H9 (cell line): ENCODE data around the gene C2orf78. TPM values are rescaled to one million over a fixed set of nuclear protein-coding genes. Genes with fewer than 3 reads are reported as not detected.

Experiments
- DNase-seq: peaks from one replicate; pipeline ENCODE4 v3.0.0-alpha.2; 2017
- H2AFZ ChIP-seq: one replicate; pipeline ENCODE4 v1.6.1; 2013; ENCODE audit warnings: mild to moderate bottlenecking, low read length, control low read depth, moderate library complexity
- H2AK5ac ChIP-seq: 2 replicates; pipeline ENCODE4 v1.6.1; 2013; ENCODE audit warnings: low read length, control low read depth, mixed read lengths; ENCODE audit not compliant: insufficient read length
- H2BK120ac ChIP-seq: one replicate; pipeline ENCODE4 v1.6.1; 2013; ENCODE audit warnings: low read depth, mild to moderate bottlenecking, low read length, control low read depth, inconsistent platforms; ENCODE audit not compliant: poor library complexity, severe bottlenecking
- H2BK12ac ChIP-seq: 2 replicates; pipeline ENCODE4 v1.6.1; 2013; ENCODE audit warnings: low read length, control low read depth, mixed read lengths, low read depth; ENCODE audit not compliant: insufficient read length
- H2BK15ac ChIP-seq: 2 replicates; pipeline ENCODE4 v1.6.1; 2013; ENCODE audit warnings: low read depth, low read length, control low read depth
- H2BK20ac ChIP-seq: one replicate; pipeline ENCODE4 v1.6.1; 2013; ENCODE audit warnings: low read depth, mild to moderate bottlenecking, low read length, control low read depth, inconsistent platforms; ENCODE audit not compliant: poor library complexity, severe bottlenecking
- H2BK5ac ChIP-seq: 2 replicates; pipeline ENCODE4 v1.6.1; 2013; ENCODE audit warnings: low read length, control low read depth, mixed read lengths; ENCODE audit not compliant: insufficient read length
- H3K14ac ChIP-seq: 2 replicates; pipeline ENCODE4 v1.6.1; 2013; ENCODE audit warnings: low read length, control low read depth; ENCODE audit not compliant: insufficient read depth
- H3K18ac ChIP-seq: 2 replicates; pipeline ENCODE4 v1.6.1; 2013; ENCODE audit warnings: low read depth, mild to moderate bottlenecking, mixed read lengths, low read length, control low read depth; ENCODE audit not compliant: insufficient read length
- H3K23ac ChIP-seq: 2 replicates; pipeline ENCODE4 v1.6.1; 2013; ENCODE audit warnings: low read length, control low read depth, mixed read lengths, low read depth; ENCODE audit not compliant: insufficient read length
- H3K23me2 ChIP-seq: 2 replicates; pipeline ENCODE4 v1.6.1; 2013; ENCODE audit warnings: low read depth, mild to moderate bottlenecking, mixed read lengths, low read length, control low read depth; ENCODE audit not compliant: insufficient read length, poor library complexity, severe bottlenecking
- H3K27ac ChIP-seq: 2 replicates; pipeline ENCODE4 v1.5.1; 2013; ENCODE audit warnings: low read length, control low read depth, mixed read lengths, low read depth; ENCODE audit not compliant: insufficient read length
- H3K27me3 ChIP-seq: 2 replicates; pipeline ENCODE4 v1.6.1; 2013; ENCODE audit warnings: low read length, control low read depth, inconsistent platforms; ENCODE audit not compliant: insufficient read depth
- H3K4ac ChIP-seq: 2 replicates; pipeline ENCODE4 v1.6.1; 2013; ENCODE audit warnings: low read depth, mild to moderate bottlenecking, control low read depth, inconsistent platforms, low read length, moderate library complexity
- H3K4me1 ChIP-seq: 2 replicates; pipeline ENCODE4 v1.6.1; 2013; ENCODE audit warnings: low read length, control low read depth, inconsistent platforms; ENCODE audit not compliant: insufficient read depth
- H3K4me2 ChIP-seq: 2 replicates; pipeline ENCODE4 v1.6.1; 2013; ENCODE audit warnings: low read length, control low read depth, mixed read lengths; ENCODE audit not compliant: insufficient read length, insufficient read depth
- H3K56ac ChIP-seq: 2 replicates; pipeline ENCODE4 v1.6.1; 2013; ENCODE audit warnings: low read depth, mild to moderate bottlenecking, mixed read lengths, low read length, control low read depth; ENCODE audit not compliant: insufficient read length
- H3K79me1 ChIP-seq: 2 replicates; pipeline ENCODE4 v1.6.1; 2013; ENCODE audit warnings: low read depth, mild to moderate bottlenecking, moderate library complexity, low read length, control low read depth, inconsistent platforms; ENCODE audit not compliant: insufficient read depth, poor library complexity, severe bottlenecking
- H3K79me2 ChIP-seq: 2 replicates; pipeline ENCODE4 v1.6.1; 2013; ENCODE audit warnings: low read length, control low read depth, inconsistent platforms; ENCODE audit not compliant: insufficient read depth
- H3K9ac ChIP-seq: 2 replicates; pipeline ENCODE4 v1.6.1; 2013; ENCODE audit warnings: low read length, control low read depth, mixed read lengths; ENCODE audit not compliant: insufficient read length; ENCODE audit errors: extremely low read depth
- H3K9me3 ChIP-seq: one replicate; pipeline ENCODE4 v1.6.1; 2013; ENCODE audit warnings: low read depth, low read length, inconsistent platforms; ENCODE audit not compliant: control insufficient read depth
- H3T11ph ChIP-seq: one replicate; pipeline ENCODE4 v1.6.1; 2013; ENCODE audit warnings: mild to moderate bottlenecking, low read length, control low read depth, inconsistent platforms
- H4K20me1 ChIP-seq: one replicate; pipeline ENCODE4 v1.6.1; 2013; ENCODE audit not compliant: control insufficient read depth, insufficient read length, insufficient read depth
- H4K5ac ChIP-seq: 2 replicates; pipeline ENCODE4 v1.6.1; 2013; ENCODE audit warnings: low read depth, mild to moderate bottlenecking, mixed read lengths, low read length, control low read depth; ENCODE audit not compliant: insufficient read length
- H4K8ac ChIP-seq: replicated peaks from 2 replicates; pipeline ENCODE4 v1.6.1; 2013; ENCODE audit warnings: low read length, control low read depth, mixed read lengths, low read depth; ENCODE audit not compliant: insufficient read length
- H4K91ac ChIP-seq: 2 replicates; pipeline ENCODE4 v1.6.1; 2013; ENCODE audit warnings: low read depth, mild to moderate bottlenecking, moderate library complexity, mixed read lengths, low read length, control low read depth; ENCODE audit not compliant: insufficient read length
- H3K27ac Mint-ChIP-seq, 3 experiments: 2 replicates in 2 of 3; 3 replicates in 1 of 3; pipeline ENCODE4 v1.8.0; 2020 to 2021; ENCODE audit warnings: mixed read lengths in 3 of 3, mild to moderate bottlenecking in 1 of 3, moderate library complexity in 1 of 3
- H3K27me3 Mint-ChIP-seq: 2 replicates; pipeline ENCODE4 v1.8.0; 2021; ENCODE audit warnings: low read depth, mild to moderate bottlenecking, moderate library complexity, mixed read lengths
- H3K36me3 Mint-ChIP-seq, 3 experiments: 2 replicates in 2 of 3; 3 replicates in 1 of 3; pipeline ENCODE4 v1.8.0; 2020 to 2021; ENCODE audit warnings: low read depth in 3 of 3, mixed read lengths in 3 of 3; ENCODE audit not compliant: insufficient read depth in 1 of 3
- H3K4me1 Mint-ChIP-seq, 2 experiments: 2 replicates each; pipeline ENCODE4 v1.8.0; 2020; ENCODE audit warnings: mixed read lengths in 2 of 2
- H3K4me3 Mint-ChIP-seq, 2 experiments: 2 replicates in 1 of 2; 3 replicates in 1 of 2; pipeline ENCODE4 v1.8.0; 2020 to 2021; ENCODE audit warnings: mild to moderate bottlenecking in 2 of 2, mixed read lengths in 2 of 2, moderate library complexity in 1 of 2
- H3K9me3 Mint-ChIP-seq, 2 experiments: 2 replicates in 1 of 2; 3 replicates in 1 of 2; pipeline ENCODE4 v1.8.0; 2020; ENCODE audit warnings: mild to moderate bottlenecking in 2 of 2, mixed read lengths in 2 of 2, moderate library complexity in 1 of 2
- WGBS: extraction: QIAGEN DNeasy Blood & Tissue Kit; methylation state at CpG from one replicate; pipeline ENCODE4 v1.1.7; 2013; ENCODE audit warnings: missing lambda C conversion rate, low lambda C conversion rate, mixed read lengths; ENCODE audit not compliant: insufficient read length; ENCODE audit errors: extremely low coverage; 5-methylcytosine and 5-hydroxymethylcytosine counted together
- total RNA-seq: library from RNA; stranded (reverse); gene quantifications from 2 replicates; pipeline ENCODE4 v1.2.1, GENCODE V29; 2021
- TF ChIP-seq, protein P1 (sequence below): fragments of 200-600 bp; sonication (generic); conservative IDR thresholded peaks from 3 replicates; pipeline ENCODE4 v1.8.0; 2021; ENCODE audit warnings: antibody characterized with exemption, mild to moderate bottlenecking

C2orf78 gene
- total RNA-seq, 1 experiment from 2014 or later: 0.09 TPM

DNA sequence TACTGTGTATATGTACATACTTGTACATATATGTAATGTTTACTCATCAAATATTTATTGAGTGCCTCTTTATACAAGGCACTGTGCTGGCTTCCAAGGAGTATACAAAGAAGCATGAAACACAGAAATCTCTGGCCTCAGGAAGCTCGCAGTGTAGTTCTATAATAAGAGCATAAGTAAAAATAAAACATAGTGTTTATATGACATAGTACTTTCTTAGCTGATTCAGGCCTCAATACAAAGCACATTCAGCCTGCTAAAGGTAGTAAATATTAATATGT lies 58.7 kb downstream of the C2orf78 start:
- Histone ChIP-seq H3K4me2 (no peak overlapping the region), H3K79me1 (no peaks in the 10 kb centered on the region), H4K91ac (no peak overlapping the region), H2BK5ac (no peak overlapping the region), H2BK15ac (no peak overlapping the region), H2BK12ac (no peak overlapping the region), H4K5ac (no peak overlapping the region), H4K20me1 (no peaks in the 10 kb centered on the region), H3K9me3 (no peaks in the 10 kb centered on the region), H3K79me2 (no peaks in the 10 kb centered on the region), H3K4me1 (no peaks in the 10 kb centered on the region), H3K14ac (no peak overlapping the region), H2BK120ac (no peak overlapping the region), H3K27me3 (no peaks in the 10 kb centered on the region; the same call in 1 of the 2 replicates), H3T11ph (no peak overlapping the region), H3K23ac (no peak overlapping the region), H4K8ac (no peak overlapping the region), H3K27ac (no peak overlapping the region), H2AK5ac (no peak overlapping the region), H3K23me2 (no peaks in the 10 kb centered on the region), H2BK20ac (no peak overlapping the region), H3K4ac (no peak overlapping the region), H3K9ac (no peak overlapping the region), H2AFZ (no peak overlapping the region), H3K18ac (no peak overlapping the region), H3K56ac (no peak overlapping the region)
- no peak for DNase-seq
- Mint-ChIP-seq H3K27me3 (no peaks in the 10 kb centered on the region), H3K4me3 (no peak overlapping the region), H3K4me1 (no peaks in the 10 kb centered on the region), H3K27ac (no peak overlapping the region), H3K9me3 (no peaks in the 10 kb centered on the region), H3K36me3 (peaks cover 11 to 46% (median 34%) of the 10 kb centered on the region in 3 experiments; a peak in 6 of 7 replicates)
- WGBS: no CpG with 5 or more reads among the region's 1 CpG
- TF ChIP-seq, protein P1, sequence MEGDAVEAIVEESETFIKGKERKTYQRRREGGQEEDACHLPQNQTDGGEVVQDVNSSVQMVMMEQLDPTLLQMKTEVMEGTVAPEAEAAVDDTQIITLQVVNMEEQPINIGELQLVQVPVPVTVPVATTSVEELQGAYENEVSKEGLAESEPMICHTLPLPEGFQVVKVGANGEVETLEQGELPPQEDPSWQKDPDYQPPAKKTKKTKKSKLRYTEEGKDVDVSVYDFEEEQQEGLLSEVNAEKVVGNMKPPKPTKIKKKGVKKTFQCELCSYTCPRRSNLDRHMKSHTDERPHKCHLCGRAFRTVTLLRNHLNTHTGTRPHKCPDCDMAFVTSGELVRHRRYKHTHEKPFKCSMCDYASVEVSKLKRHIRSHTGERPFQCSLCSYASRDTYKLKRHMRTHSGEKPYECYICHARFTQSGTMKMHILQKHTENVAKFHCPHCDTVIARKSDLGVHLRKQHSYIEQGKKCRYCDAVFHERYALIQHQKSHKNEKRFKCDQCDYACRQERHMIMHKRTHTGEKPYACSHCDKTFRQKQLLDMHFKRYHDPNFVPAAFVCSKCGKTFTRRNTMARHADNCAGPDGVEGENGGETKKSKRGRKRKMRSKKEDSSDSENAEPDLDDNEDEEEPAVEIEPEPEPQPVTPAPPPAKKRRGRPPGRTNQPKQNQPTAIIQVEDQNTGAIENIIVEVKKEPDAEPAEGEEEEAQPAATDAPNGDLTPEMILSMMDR: no peak
